Stimulated activated memory B cell treated with anti-CD40 and anti-IgM and Interleukin-4, amounts not matched to agents 10 μg/mL and 1 μg/mL and 100 μg/mL, for 72 hours (primary cell): ENCODE results near the gene CX3CR1.
A peak's percentile ranks its signal among the peaks of the same experiment; 100 is the strongest.

Source experiments
- ATAC-seq: fragments of 150-1000 bp; cut with Tn5 transposase; 2 replicates; pipeline ENCODE4 v1.10.0; 2021
- H3K27ac Mint-ChIP-seq: one replicate; pipeline ENCODE4 v1.8.0; 2022; ENCODE audit warnings: mild to moderate bottlenecking, mixed read lengths
- H3K27me3 Mint-ChIP-seq: one replicate; pipeline ENCODE4 v1.8.0; 2022; ENCODE audit warnings: mixed read lengths
- H3K36me3 Mint-ChIP-seq: one replicate; pipeline ENCODE4 v1.8.0; 2022; ENCODE audit warnings: mixed read lengths
- H3K4me1 Mint-ChIP-seq: one replicate; pipeline ENCODE4 v1.8.0; 2022; ENCODE audit warnings: mixed read lengths
- H3K4me3 Mint-ChIP-seq: one replicate; pipeline ENCODE4 v1.8.0; 2022; ENCODE audit warnings: mild to moderate bottlenecking, moderate library complexity, mixed read lengths
- H3K9me3 Mint-ChIP-seq: one replicate; pipeline ENCODE4 v1.8.0; 2022; ENCODE audit warnings: mixed read lengths

The CX3CR1 gene

DNA sequence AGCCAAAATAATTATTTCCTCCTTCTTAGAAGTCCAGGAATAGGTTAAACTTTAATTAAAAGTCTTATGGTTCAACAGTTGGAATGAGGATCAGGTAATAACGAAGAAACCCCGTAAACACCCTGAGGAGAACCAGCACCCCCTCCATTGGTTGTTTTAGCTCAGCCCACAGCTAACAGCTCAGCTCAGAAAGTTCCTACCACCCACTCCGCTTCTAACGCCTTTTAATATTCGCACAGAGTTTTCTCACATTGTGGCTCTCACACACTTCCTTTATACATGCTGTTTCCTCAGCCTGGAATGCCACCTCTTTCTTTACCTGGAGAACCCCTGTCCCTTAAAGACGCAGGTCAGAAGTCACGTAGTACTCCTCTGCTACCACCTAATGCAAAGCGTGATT lies 17.0 kb downstream of the CX3CR1 start:
- Mint-ChIP-seq H3K36me3 (no peaks in the 10 kb centered on the region), H3K4me3 (no peak overlapping the region), H3K27me3 (no peaks in the 10 kb centered on the region), H3K9me3 (no peaks in the 10 kb centered on the region), H3K4me1 (peaks cover 56% of the 10 kb centered on the region), H3K27ac (no peak overlapping the region)
- ATAC-seq = no peak

DNA sequence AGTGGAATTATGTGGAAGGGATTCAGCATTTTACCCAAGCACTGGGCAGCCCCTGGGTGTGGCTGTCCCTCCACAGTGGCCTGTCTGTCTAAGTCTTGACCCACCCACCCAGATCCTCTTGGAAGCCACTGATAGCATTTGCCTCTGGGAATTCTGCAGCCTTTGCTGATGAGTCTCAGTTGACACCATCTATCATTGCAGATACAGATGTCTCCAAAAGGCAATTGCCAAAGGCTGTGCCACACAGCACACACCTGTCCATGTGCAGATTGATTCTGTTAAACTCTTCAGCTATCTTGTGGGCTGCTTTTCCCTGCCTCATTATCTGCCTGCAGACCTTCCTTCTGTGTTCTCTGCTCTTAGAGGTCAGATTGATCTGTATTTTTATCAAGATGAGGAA lies 18.1 kb downstream of the CX3CR1 start:
- H3K27ac Mint-ChIP-seq = no peak overlapping the region
- no peak overlapping the region for H3K4me3 Mint-ChIP-seq
- H3K27me3 Mint-ChIP-seq = no peaks in the 10 kb centered on the region
- H3K36me3 Mint-ChIP-seq = no peaks in the 10 kb centered on the region
- no peak for ATAC-seq
- H3K4me1 Mint-ChIP-seq = peaks cover 59% of the 10 kb centered on the region
- H3K9me3 Mint-ChIP-seq = no peaks in the 10 kb centered on the region

DNA sequence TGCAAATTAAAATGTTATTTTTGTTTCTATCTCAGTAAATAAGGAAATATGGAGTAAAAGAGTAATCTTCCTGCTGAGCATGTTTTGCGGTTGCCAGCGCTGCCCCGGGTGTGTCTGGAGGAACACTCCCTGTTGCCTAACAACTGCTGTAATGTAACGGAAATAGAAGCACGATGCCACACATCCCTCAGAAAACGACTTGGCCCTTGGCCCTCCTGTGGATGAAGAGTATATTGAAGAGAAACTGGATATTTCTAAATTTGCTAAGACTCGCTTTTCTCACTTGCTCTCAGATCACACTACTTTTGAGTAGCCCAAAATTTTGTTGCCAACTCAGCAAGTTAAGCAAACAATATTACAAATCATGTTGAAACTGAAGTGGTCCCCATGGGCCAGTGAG lies 18.9 kb downstream of the CX3CR1 start:
- Mint-ChIP-seq H3K4me3 (peak overlapping the region; percentile 27), H3K36me3 (no peaks in the 10 kb centered on the region), H3K27ac (peak overlapping the region; percentile 62), H3K4me1 (peaks cover 67% of the 10 kb centered on the region), H3K9me3 (no peaks in the 10 kb centered on the region), H3K27me3 (no peaks in the 10 kb centered on the region)
- peak; percentile 69 for ATAC-seq

DNA sequence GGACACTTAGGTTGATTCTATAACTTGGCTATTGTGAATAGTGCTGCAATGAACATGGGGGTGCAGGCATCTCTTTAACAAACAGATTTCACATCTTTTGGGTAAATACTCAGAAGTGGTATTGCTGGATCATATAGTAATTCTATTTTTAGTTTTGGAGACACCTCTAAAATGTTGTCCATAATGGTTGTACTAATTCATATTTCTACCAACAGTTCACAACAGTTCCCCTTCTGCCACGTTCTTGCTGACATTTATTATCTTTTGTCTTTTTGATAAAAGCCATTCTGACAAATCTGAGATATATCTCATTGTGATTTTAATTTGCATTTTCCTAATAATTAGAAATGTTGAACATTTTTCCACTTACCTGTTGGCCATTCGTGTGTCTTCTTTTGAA lies 19.5 kb downstream of the CX3CR1 start:
- H3K4me1 Mint-ChIP-seq = peaks cover 73% of the 10 kb centered on the region
- H3K9me3 Mint-ChIP-seq = no peaks in the 10 kb centered on the region
- H3K27me3 Mint-ChIP-seq = no peaks in the 10 kb centered on the region
- no peak overlapping the region for H3K4me3 Mint-ChIP-seq
- no peak for ATAC-seq
- no peaks in the 10 kb centered on the region for H3K36me3 Mint-ChIP-seq
- H3K27ac Mint-ChIP-seq = no peak overlapping the region

DNA sequence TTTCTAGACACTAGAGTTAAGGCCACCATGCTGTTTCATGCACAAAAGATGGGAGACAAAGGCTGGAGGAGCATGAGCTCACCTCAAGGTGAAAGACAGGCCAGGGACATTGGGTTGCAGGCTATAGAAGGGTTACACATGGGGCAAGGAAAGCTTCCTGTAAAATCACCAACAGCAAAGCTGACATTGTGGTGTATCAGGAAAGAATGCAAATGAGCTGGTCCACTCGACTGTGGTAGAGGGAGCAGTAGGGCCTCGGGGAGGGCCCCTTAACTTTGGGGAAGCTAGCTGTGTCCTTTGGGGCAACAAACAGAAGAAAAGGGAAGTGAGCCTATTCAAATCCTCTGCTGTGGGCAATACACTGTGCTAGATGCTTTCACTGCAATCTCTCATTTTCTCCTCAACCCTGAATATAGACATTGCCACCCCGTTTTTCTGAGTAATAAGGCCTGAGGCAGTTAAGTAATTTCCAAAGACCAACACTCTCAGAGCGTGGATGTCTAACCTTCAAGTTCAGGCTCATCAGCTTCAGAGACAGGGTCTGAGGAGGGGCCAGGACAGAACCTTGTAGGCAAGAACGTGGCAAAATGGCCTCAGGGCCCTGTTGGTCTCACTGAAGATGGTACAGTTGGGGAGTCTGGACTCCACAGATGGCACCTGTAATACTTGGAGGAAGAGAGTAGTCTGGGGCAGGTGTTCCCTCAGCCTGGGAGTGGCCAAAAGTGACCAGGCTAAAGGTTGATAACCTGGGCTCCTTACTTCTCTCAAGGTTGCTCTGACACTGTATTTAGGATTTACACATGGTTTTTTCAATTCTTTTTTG lies 24.1 kb downstream of the CX3CR1 start:
- ATAC-seq = peak; percentile 100
- no peaks in the 10 kb centered on the region for H3K9me3 Mint-ChIP-seq
- no peaks in the 10 kb centered on the region for H3K27me3 Mint-ChIP-seq
- no peaks in the 10 kb centered on the region for H3K36me3 Mint-ChIP-seq
- H3K27ac Mint-ChIP-seq = peak overlapping the region; percentile 93
- peak overlapping the region; percentile 57 for H3K4me3 Mint-ChIP-seq
- peaks cover 86% of the 10 kb centered on the region for H3K4me1 Mint-ChIP-seq

DNA sequence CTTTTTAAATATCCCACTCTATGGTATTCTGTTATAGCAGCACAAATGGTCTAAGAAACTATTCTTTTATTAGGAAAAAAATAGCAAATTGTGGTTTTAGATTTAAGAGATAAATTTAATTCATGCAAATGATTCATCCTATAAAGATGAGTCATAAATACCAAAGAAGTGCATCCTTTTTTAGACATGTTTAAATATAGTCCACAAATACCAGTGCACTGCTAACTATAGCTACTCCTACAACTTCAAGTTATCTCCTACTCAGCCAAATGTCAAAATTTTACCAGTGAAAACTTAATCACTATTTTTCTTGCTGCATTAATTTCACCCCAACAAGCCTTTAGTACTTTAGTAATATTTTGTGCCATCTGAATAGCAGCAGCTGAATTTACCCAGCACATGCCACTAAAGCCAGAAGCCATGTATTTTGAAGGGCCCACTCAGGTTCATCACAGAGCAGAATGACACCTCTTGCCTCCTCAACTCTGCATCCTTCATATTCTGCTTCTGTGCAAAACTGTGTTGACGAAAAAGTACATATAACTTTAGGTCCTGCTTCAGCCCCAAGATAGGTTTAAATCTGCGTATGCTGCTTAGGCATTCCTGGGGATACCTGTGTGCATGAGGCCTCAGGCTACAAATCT lies 24.9 kb downstream of the CX3CR1 start:
- no peaks in the 10 kb centered on the region for H3K9me3 Mint-ChIP-seq
- H3K4me3 Mint-ChIP-seq = peak overlapping the region; percentile 17
- peak overlapping the region; percentile 93 for H3K27ac Mint-ChIP-seq
- peak; percentile 31 for ATAC-seq
- H3K36me3 Mint-ChIP-seq = no peaks in the 10 kb centered on the region
- no peaks in the 10 kb centered on the region for H3K27me3 Mint-ChIP-seq
- peaks cover 89% of the 10 kb centered on the region for H3K4me1 Mint-ChIP-seq

DNA sequence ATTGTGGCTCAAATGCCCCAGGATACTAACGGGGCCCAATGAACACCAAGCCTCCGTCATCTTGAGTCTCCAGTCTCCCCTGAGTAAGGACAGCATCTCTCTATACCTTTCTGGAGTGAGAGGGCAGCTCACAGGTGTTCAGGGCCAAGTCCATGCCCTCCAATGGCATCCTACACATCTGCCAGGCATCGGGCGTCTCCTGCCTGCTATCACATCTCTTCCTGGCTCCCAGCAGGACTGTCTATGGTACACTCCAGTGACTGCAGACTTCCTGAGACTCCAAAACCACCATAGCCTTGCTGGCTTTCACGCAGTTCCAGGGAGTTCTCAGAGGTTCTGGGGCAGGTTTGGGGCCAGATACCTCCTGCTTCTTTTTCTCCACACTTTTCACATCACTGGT lies 28.3 kb downstream of the CX3CR1 start:
- Mint-ChIP-seq H3K4me3 (no peak overlapping the region), H3K9me3 (no peaks in the 10 kb centered on the region), H3K27ac (no peak overlapping the region), H3K36me3 (no peaks in the 10 kb centered on the region), H3K4me1 (peaks cover 68% of the 10 kb centered on the region), H3K27me3 (no peaks in the 10 kb centered on the region)
- no peak for ATAC-seq

DNA sequence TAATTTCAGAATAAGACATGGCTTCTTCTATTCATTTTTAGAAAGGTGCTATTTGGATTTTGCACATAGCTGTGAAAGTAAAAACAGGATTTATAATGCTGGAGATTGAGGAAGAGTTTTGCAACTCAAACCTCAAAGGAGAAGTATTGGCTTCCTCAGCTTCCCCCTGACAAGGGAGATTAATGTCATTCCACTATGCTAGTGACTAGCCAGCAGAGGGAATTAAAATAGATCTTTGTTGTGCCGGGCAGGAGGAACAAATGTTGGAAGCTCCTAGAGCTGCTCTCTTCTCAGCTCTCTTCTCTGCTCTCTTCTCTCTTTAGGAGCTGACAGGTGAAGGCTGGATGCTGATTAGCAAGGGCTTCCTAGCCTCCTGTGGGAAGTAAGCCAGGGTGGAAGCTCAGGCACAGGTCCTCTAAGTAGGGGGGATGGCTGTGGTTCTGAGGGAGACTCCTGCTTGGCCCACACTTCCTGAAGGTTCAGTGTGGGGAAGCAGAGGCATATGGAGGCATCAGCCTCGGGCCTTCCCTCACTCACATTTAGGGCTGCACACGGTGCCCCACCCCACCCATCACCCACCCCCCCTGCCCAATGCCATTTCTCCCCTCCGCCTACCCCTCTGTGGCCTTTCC lies 29.6 kb downstream of the CX3CR1 start:
- H3K36me3 Mint-ChIP-seq = no peaks in the 10 kb centered on the region
- H3K4me3 Mint-ChIP-seq = no peak overlapping the region
- no peak overlapping the region for H3K27ac Mint-ChIP-seq

DNA sequence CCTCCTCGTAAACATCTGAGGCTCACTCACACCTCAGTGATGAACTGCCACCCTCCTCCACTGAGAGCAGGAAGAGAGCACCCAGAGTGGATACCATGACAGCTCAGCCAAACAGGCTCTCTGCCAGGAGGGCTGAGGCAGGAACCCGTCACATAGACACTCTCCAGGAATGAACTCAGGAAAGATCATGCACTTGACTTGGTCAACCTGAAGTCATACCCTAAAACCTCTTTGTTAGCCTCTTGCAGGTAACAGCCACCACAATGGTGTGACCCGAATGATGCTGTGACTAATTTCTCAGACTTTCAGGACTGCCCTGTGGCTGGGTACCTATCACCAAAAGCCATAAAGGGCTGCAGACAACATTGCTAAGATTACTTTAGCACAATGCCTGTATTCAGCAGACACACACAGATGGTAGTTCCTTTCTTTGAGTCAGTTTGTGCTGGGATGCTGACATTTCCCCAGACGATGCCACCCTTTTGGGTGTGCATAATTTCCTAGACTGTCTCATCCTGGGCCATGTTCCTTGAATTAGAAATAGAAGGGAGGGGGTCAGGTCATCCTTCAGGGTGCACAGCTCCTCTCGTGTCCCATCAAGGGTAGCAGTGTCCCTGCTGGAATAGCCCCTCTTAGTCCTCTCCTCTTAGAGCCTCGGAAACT lies 30.3 kb downstream of the CX3CR1 start:
- peaks cover 49% of the 10 kb centered on the region for H3K4me1 Mint-ChIP-seq
- H3K36me3 Mint-ChIP-seq = no peaks in the 10 kb centered on the region
- H3K9me3 Mint-ChIP-seq = no peaks in the 10 kb centered on the region
- no peak overlapping the region for H3K4me3 Mint-ChIP-seq
- no peak overlapping the region for H3K27ac Mint-ChIP-seq
- ATAC-seq = no peak
- no peaks in the 10 kb centered on the region for H3K27me3 Mint-ChIP-seq

More for the DNA sequence above, 29.6 kb downstream of the CX3CR1 start:
- Mint-ChIP-seq H3K9me3 (no peaks in the 10 kb centered on the region), H3K4me1 (peaks cover 55% of the 10 kb centered on the region), H3K27me3 (no peaks in the 10 kb centered on the region)
- peak; percentile 16 for ATAC-seq

DNA sequence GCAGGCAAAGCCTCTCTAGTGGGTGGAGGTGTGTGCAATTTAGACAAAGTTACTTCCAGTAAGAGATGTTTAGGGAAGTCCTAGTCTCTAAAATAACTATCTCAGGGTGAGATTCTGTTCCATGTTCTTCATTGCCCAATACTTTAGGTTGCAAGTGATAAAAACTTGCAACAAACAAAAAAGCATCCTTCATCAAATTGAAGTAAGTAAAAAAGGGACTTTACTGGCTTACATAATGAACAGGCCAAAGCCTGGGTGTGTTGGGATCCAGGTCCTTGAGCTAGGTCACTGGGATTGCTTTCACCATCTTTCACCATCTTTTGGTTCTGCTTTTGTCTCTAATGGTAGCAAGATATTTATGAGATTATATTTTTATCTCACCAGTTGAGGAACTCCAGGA lies 38.3 kb downstream of the CX3CR1 start:
- no peaks in the 10 kb centered on the region for H3K4me1 Mint-ChIP-seq
- no peak overlapping the region for H3K4me3 Mint-ChIP-seq
- peaks cover 7% of the 10 kb centered on the region for H3K9me3 Mint-ChIP-seq
- H3K27me3 Mint-ChIP-seq = no peaks in the 10 kb centered on the region
- no peak for ATAC-seq
- H3K27ac Mint-ChIP-seq = no peak overlapping the region
- no peaks in the 10 kb centered on the region for H3K36me3 Mint-ChIP-seq

DNA sequence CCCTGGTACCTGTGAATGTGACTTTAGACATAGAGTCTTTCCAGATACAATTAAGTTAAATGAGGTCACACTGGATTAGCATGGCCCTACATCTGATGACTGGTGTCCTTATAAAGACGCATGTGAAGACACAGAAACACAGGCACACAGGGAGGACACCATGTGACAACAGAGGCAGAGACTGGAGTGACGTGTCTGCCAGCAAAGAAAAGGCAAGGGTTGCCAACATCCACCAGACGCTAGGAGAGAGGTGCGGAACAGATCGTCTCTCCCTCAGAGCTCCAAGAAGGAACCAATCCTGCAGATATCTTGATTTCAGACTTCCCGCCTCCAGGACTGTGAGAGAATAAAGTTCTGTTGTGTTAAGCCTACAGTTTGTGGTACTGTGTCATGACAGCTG lies 42.8 kb downstream of the CX3CR1 start:
- Mint-ChIP-seq H3K27ac (no peak overlapping the region), H3K4me1 (peaks cover 25% of the 10 kb centered on the region), H3K4me3 (no peak overlapping the region), H3K27me3 (peaks cover 23% of the 10 kb centered on the region), H3K36me3 (no peaks in the 10 kb centered on the region), H3K9me3 (no peaks in the 10 kb centered on the region)
- no peak for ATAC-seq

DNA sequence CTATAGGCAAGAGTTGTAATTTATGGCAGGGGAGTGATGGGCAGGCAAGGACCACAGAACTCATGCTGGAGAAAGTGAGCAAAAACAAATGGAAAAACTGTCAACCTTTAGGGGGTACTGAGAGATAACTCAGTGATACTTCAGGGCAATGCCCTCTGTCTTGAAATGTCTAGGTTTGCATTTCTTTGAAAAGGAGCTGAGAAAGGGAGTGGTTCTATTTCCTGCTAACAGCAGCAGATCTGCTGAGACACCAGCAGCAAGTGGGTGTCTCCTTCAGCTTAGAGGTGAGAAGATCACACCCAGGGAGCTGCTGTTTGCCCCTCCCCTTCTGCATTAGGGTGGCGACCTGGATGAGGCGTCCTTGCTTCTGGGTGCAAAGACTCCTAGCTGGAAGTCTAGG lies 45.2 kb downstream of the CX3CR1 start:
- no peaks in the 10 kb centered on the region for H3K36me3 Mint-ChIP-seq
- H3K27me3 Mint-ChIP-seq = peaks cover 32% of the 10 kb centered on the region
- no peak overlapping the region for H3K4me3 Mint-ChIP-seq
- peaks cover 25% of the 10 kb centered on the region for H3K4me1 Mint-ChIP-seq
- no peak overlapping the region for H3K27ac Mint-ChIP-seq
- H3K9me3 Mint-ChIP-seq = no peaks in the 10 kb centered on the region
- no peak for ATAC-seq

DNA sequence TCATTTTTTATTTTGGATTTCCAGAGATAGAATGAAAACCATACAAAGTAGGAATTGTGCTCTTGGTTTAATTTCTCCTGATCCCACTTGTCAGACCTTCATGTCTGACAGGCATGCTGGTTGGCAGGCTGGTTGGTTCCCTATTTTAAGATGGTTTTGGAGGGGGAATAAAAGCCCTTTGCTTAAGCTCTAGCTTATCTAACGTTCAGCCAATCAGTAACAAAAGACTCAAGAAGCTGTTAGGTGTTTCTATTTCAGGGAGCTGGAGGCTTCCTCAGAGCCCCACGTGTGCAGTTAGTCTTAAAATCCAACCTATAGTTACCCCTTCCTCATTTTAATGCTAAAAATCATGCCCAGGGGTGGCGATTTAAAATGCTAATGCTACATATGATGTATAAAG lies 47.0 kb downstream of the CX3CR1 start:
- Mint-ChIP-seq H3K27me3 (peaks cover 32% of the 10 kb centered on the region), H3K4me3 (no peak overlapping the region), H3K36me3 (no peaks in the 10 kb centered on the region), H3K4me1 (peaks cover 25% of the 10 kb centered on the region), H3K27ac (no peak overlapping the region), H3K9me3 (no peaks in the 10 kb centered on the region)
- ATAC-seq = no peak

DNA sequence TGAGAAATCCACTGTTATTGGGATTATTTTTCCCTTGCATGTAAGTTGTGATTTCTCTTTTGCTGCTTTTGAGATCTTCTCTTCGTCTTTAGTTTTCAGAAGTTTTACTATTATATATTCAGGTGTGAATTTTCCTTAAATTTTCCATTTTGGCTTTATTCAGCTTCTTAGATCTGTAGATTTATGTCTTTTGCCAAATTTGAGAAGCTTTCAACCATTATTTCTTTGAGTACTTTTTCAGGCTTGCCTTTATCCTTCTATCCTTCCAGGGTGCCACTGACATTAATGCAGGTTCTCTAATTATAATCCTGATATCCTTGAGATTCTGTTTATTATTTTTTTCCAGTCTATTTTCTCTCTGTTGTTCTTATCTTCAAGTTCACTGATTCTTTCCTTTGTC lies 49.4 kb downstream of the CX3CR1 start:
- H3K27me3 Mint-ChIP-seq = peaks cover 32% of the 10 kb centered on the region
- ATAC-seq = no peak
- H3K4me1 Mint-ChIP-seq = peaks cover 33% of the 10 kb centered on the region
- H3K27ac Mint-ChIP-seq = peak overlapping the region; percentile 23
- no peak overlapping the region for H3K4me3 Mint-ChIP-seq
- H3K36me3 Mint-ChIP-seq = no peaks in the 10 kb centered on the region
- H3K9me3 Mint-ChIP-seq = no peaks in the 10 kb centered on the region

DNA sequence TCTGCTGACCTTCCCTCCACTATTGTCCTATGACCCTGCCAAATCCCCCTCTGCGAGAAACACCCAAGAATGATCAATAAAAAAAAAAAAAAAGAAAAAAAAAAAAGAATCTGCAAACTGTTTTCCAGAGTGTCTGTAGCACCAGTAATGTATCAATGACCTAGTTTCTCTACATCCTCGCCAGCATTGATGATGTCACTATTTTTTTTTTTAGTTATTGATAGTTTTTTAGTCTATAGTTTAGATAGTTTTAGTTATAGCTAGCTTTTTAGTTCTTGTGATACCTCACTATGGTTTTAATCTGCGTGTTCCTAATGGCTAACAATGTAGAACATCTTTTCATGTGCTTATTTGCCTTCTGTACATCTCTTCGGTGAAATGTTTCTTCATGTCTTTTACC lies 51.3 kb downstream of the CX3CR1 start:
- Mint-ChIP-seq H3K9me3 (no peaks in the 10 kb centered on the region), H3K4me3 (no peak overlapping the region), H3K4me1 (peaks cover 21% of the 10 kb centered on the region), H3K27me3 (peaks cover 13% of the 10 kb centered on the region), H3K36me3 (no peaks in the 10 kb centered on the region), H3K27ac (no peak overlapping the region)
- ATAC-seq = no peak
